Duodenal mucosa (tissue), 2 donors: ENCODE results near the gene MAP9.
"Not testable (repeated sequence)": the region's sequence is repeated elsewhere in the genome, so short reads cannot be mapped to it uniquely, and the experiment has no call there.

Source experiments
- H3K27ac ChIP-seq: one replicate; pipeline ENCODE4 v1.7.0; 2013; ENCODE audit warnings: low read depth, low read length
- H3K27me3 ChIP-seq, 2 donors: one replicate each; pipeline ENCODE4 v1.7.0; 2013; ENCODE audit warnings: low read length in 2 of 2, control low read depth in 1 of 2; ENCODE audit not compliant: insufficient read depth in 2 of 2, control insufficient read depth in 1 of 2
- H3K36me3 ChIP-seq, 2 donors: one replicate each; pipeline ENCODE4 v1.7.0; 2013; ENCODE audit warnings: low read length in 2 of 2, control low read depth in 1 of 2; ENCODE audit not compliant: insufficient read depth in 2 of 2, control insufficient read depth in 1 of 2
- H3K4me1 ChIP-seq, 2 donors: one replicate each; pipeline ENCODE4 v1.7.0; 2013; ENCODE audit warnings: low read length in 2 of 2, control low read depth in 1 of 2; ENCODE audit not compliant: insufficient read depth in 2 of 2, control insufficient read depth in 1 of 2
- H3K4me3 ChIP-seq, 2 donors: one replicate each; pipeline ENCODE4 v1.7.0; 2013; ENCODE audit warnings: low read length in 2 of 2, low read depth in 1 of 2
- H3K9ac ChIP-seq, 2 donors: one replicate each; pipeline ENCODE4 v1.7.0; 2013; ENCODE audit warnings: low read length in 2 of 2, low read depth in 1 of 2
- H3K9me3 ChIP-seq, 2 donors: one replicate each; pipeline ENCODE4 v1.7.0; 2013; ENCODE audit warnings: low read length in 2 of 2, control low read depth in 1 of 2; ENCODE audit not compliant: control insufficient read depth in 1 of 2

Gene MAP9

DNA sequence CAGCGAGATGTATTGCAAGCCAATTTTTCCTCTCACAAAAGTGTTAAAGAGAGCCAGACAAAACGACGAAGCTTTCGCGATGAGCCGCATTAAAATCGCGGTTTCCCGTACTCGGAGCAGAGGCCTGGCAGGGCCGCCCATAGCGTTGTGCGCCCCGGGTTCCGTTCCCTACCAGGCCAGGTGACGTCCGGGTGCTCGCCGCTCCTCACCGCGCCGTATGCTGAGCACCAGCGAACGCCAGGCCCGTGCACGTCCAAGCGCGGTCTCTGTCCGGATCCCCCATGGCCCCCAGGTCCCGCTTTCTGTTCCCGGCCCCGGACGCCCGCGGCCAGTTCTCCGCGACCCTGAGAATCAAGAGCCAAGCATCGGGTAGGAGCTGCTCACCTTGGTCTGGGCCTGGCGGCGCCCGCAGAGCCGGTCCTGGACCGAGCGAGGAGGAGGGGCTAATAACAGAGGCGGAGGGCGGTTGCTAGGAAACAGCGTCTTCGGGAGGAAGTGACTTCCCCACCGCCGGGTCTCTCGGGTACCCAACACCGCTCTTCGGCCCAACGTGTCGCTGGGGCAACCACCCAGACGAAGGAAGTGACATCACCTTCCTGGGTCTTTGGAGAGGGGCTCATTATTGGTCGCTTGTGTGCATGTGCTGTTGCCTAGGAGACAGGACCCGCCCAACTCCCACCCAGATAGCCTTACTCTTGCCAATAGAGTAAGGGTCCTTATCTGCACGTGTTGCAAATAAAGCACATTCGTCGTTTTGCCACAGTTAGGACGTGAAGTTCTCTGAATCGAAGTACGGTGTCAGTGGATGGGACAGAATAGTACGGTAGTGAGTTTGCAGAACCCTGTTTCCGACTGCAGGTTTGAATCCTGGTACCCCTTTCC lies at the start of gene MAP9:
MAP9 (minus strand) TSS at position 579 of the 882 bp plus-strand sequence. CDS start 1,115 bp downstream, outside the sequence.
- no peaks in the 10 kb centered on the region for H3K9me3 ChIP-seq
- no peak within 1 kb of the TSS for H3K27ac ChIP-seq
- no peaks in the 10 kb centered on the region for H3K36me3 ChIP-seq
- peaks cover 0 to 6% of the 10 kb centered on the region in 2 donors for H3K4me1 ChIP-seq
- peak within 1 kb of the TSS; percentile 67 to 69 for H3K4me3 ChIP-seq
- peaks cover 5 to 16% of the 10 kb centered on the region in 2 donors for H3K27me3 ChIP-seq
- peak within 1 kb of the TSS in 1 of 2 donors; percentile 51 for H3K9ac ChIP-seq

DNA sequence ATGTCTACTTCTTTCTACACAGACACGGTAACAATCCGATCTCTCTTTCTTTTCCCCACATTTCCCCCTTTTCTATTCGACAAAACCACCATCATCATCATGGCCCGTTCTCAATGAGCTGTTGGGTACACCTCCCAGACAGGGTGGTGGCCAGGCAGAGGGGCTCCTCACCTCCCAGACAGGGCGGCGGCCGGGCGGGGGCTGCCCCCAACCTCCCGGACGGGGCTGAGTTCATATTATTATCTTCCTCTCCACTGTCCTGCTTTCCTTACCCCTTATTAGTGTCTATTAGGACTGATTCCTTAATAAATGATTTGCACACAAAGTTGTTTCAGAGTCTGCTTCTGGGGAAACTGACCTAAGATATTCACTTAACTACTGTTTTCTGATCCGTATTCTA lies 48.0 kb upstream of the MAP9 start:
- H3K9me3 ChIP-seq, H3K4me1 ChIP-seq, H3K27ac ChIP-seq, H3K36me3 ChIP-seq, H3K9ac ChIP-seq, H3K27me3 ChIP-seq, H3K4me3 ChIP-seq: not testable (repeated sequence)

DNA sequence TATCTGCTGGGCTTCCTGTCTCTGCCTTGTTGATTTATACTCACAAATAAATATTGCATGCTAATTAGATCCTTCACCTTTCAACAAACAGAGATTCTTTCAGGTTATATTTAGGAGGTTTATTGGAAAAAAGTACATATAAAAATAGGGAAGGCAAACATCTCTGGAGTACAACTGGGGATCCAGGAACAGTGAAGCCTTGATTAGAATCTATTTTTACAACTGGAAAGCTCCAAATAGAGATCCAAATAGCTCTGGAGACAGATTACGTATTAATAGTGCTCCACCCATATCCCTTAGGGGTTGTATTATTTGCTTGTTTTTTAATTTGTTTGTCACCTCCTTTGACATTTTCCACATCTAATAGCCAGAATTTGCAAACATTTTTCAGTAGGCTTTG lies 46.9 kb upstream of the MAP9 start:
- Histone ChIP-seq H3K36me3 (no peaks in the 10 kb centered on the region), H3K27me3 (no peaks in the 10 kb centered on the region), H3K4me3 (no peak overlapping the region), H3K9ac (no peak overlapping the region), H3K9me3 (no peaks in the 10 kb centered on the region), H3K27ac (no peak overlapping the region), H3K4me1 (no peaks in the 10 kb centered on the region)

DNA sequence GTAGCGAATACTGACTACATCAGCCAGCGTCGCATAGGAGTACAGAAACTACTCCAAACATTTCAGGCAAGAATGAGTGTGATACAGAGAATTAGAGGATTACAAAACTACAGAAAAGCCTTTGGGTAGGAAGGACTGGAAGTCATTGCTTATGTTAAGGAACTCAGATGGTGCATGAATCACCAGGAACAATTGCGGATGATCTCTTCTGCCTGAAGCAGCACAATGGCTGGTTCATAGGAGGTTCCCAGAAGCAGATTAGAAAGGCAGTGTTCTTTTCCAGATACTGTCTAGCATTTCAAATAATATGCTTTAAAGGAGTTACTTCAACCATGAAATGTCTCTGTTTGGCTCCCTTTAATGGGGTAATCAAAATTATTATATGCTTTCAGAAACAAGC lies 42.5 kb upstream of the MAP9 start:
- no peak overlapping the region for H3K27ac ChIP-seq
- H3K9me3 ChIP-seq: no peaks in the 10 kb centered on the region
- H3K36me3 ChIP-seq: no peaks in the 10 kb centered on the region
- H3K9ac ChIP-seq: no peak overlapping the region
- no peaks in the 10 kb centered on the region for H3K4me1 ChIP-seq
- no peak overlapping the region for H3K4me3 ChIP-seq
- no peaks in the 10 kb centered on the region for H3K27me3 ChIP-seq

DNA sequence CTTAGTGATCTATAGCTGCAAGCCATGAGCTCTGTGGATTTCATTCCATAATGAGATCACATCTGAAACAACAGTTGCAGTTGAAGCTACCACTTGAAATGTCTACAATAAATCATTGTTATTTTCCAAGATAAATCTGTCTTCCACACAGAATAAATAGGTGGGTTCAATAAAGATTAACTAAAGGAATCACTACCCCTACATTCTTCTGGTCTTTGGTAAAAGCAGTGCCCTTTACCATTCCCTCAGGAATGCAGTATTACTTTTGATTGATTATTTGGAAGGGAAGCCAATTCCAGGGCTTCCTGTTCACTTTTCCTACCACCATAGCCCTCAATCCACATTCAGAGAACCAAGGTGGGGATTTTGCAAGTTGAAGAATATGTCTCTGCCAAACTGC lies 38.9 kb upstream of the MAP9 start:
- no peaks in the 10 kb centered on the region for H3K27me3 ChIP-seq
- H3K4me1 ChIP-seq: no peaks in the 10 kb centered on the region
- no peaks in the 10 kb centered on the region for H3K9me3 ChIP-seq
- no peak overlapping the region for H3K9ac ChIP-seq
- no peak overlapping the region for H3K4me3 ChIP-seq
- no peak overlapping the region for H3K27ac ChIP-seq
- no peaks in the 10 kb centered on the region for H3K36me3 ChIP-seq

DNA sequence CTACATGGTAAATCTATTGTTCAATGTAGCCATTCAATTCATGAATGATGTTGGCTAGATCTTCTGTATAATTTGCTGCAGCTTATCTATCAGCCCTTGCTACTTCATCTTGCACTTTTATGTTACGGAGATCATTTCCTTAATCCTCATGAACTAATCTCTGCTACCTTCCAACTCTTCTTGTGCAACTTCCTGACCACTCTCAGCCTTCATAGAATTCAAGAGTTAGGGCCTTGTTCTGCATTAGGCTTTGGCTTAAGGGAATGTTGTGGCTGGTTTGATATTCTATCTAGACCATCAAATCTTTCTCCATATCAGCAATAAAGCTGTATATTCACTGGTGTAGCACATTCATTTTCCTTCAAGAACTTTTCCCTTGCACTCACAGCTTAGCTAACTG lies 36.7 kb upstream of the MAP9 start:
- Histone ChIP-seq H3K4me1 (no peaks in the 10 kb centered on the region), H3K9me3 (no peaks in the 10 kb centered on the region), H3K36me3 (no peaks in the 10 kb centered on the region), H3K27ac (no peak overlapping the region), H3K4me3 (no peak overlapping the region), H3K27me3 (no peaks in the 10 kb centered on the region), H3K9ac (no peak overlapping the region)

DNA sequence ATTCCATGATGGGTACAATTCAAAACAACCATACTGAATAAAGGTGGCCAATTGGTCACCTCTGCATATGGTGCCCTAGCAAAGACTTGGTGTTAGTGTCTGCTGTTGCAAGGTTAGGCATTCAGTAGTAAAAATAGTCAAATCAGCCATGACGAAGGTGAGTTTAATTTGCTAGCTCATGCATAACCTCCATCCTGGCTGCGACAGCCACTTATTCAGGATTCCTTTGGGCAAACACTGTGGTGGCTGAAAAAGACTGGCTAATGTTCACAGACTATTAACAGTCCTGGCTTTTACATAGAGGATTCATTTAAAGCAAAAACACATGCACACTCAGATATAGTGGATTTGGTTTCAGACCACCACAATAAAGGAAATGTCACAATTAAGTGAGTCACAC lies 34.8 kb upstream of the MAP9 start:
- no peaks in the 10 kb centered on the region for H3K36me3 ChIP-seq
- no peaks in the 10 kb centered on the region for H3K27me3 ChIP-seq
- no peak overlapping the region for H3K4me3 ChIP-seq
- no peaks in the 10 kb centered on the region for H3K9me3 ChIP-seq
- no peaks in the 10 kb centered on the region for H3K4me1 ChIP-seq
- H3K9ac ChIP-seq: no peak overlapping the region
- H3K27ac ChIP-seq: no peak overlapping the region

DNA sequence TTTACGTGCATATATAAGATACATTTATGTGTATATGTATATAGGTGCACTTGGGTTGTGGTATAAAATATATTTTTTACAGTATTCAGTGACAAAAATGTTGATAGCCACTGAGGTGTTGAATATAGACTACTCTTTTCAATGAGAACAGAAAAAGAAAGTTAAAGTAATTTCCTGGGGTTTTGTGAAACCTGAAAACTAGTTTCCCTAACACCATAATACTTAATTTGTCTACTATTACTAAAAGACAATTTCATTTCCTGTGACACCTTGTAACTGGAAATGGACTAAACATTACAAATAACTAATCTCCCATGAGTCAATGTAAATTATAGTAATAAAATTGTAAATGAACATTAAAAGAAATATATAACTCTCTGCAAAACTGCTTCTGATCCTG lies 32.0 kb upstream of the MAP9 start:
- Histone ChIP-seq H3K9me3 (no peaks in the 10 kb centered on the region), H3K4me1 (no peaks in the 10 kb centered on the region), H3K27me3 (no peaks in the 10 kb centered on the region), H3K9ac (no peak overlapping the region), H3K4me3 (no peak overlapping the region), H3K36me3 (no peaks in the 10 kb centered on the region), H3K27ac (no peak overlapping the region)

DNA sequence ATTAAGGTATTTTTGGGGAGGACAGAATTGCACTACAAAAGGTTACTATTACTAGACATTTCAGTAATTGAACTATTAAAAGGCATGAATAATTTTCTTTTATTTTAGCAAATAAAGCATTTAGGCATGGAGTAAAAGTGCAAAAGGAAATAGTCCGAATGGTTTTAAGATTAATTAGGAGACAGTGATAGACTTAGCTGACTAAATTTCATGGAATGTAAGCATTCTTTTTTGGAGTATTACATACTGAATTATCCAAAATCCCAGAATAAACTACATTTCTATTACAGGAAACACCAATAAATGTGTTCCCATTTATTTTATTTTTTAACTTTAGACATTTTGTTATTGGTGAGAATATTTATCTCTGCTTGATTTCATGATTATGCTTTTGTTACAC lies 30.7 kb upstream of the MAP9 start:
- H3K9ac ChIP-seq: no peak overlapping the region
- no peaks in the 10 kb centered on the region for H3K27me3 ChIP-seq
- no peaks in the 10 kb centered on the region for H3K36me3 ChIP-seq
- H3K9me3 ChIP-seq: no peaks in the 10 kb centered on the region
- H3K4me3 ChIP-seq: no peak overlapping the region
- no peak overlapping the region for H3K27ac ChIP-seq
- no peaks in the 10 kb centered on the region for H3K4me1 ChIP-seq

DNA sequence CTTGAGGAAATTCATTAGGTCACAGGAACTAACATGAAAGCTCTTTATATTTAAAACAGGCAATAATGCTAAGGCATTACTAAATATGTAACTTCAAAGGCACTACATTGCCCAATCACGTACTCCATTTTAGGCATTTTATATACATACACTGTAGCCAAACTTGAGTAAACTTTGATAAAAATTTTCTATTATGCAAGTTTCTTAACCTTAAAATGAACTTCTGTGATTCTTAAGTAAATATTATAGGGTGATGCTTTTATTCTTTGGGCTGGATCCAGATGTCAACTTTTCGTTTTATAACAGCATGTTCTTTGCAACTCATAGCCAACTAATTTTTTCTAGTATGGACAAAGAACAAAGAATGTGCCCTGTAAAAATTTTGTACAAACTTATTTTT lies 28.3 kb upstream of the MAP9 start:
- Histone ChIP-seq H3K4me1 (no peaks in the 10 kb centered on the region), H3K4me3 (no peak overlapping the region), H3K36me3 (no peaks in the 10 kb centered on the region), H3K27ac (no peak overlapping the region), H3K27me3 (no peaks in the 10 kb centered on the region), H3K9me3 (no peaks in the 10 kb centered on the region), H3K9ac (no peak overlapping the region)
